Thoracic aorta (tissue), 2 donors: ENCODE measurements around the gene CPEB2. TPM values are rescaled to one million over a fixed set of nuclear protein-coding genes. Genes with fewer than 3 reads are reported as not detected.

Source experiments
- ATAC-seq: fragments of 150-250 bp; one replicate; pipeline ENCODE4 v1.8.0; 2017; ENCODE audit warnings: low read depth; ENCODE audit not compliant: insufficient number of reproducible peaks, low FRiP score
- DNase-seq: peaks from one replicate; pipeline ENCODE4 v3.0.0-alpha.2; 2020; ENCODE audit warnings: low spot score
- H3K27ac ChIP-seq, 2 donors: fragments of 200-600 bp; sonication (generic); 1 replicate in 1 of 2; 2 replicates in 1 of 2; pipeline ENCODE4 v1.5.1; 2016; ENCODE audit warnings: mild to moderate bottlenecking in 2 of 2, moderate library complexity in 2 of 2
- H3K27me3 ChIP-seq: fragments of 200-600 bp; sonication (generic); replicated peaks from 2 replicates; pipeline ENCODE4 v1.6.0; 2016; ENCODE audit warnings: mild to moderate bottlenecking; ENCODE audit not compliant: insufficient read depth
- H3K36me3 ChIP-seq: fragments of 200-600 bp; sonication (generic); one replicate; pipeline ENCODE4 v1.5.1; 2016
- H3K4me1 ChIP-seq, 2 donors: fragments of 200-600 bp; sonication (generic); 1 replicate in 1 of 2; 2 replicates in 1 of 2; pipeline versions ENCODE4 v1.5.1 to v1.6.0; 2016; ENCODE audit warnings: low read depth in 2 of 2, mild to moderate bottlenecking in 1 of 2; ENCODE audit not compliant: control insufficient read depth in 1 of 2
- H3K4me3 ChIP-seq: fragments of 200-600 bp; sonication (generic); 2 replicates; pipeline ENCODE4 v1.5.1; 2016; ENCODE audit warnings: mild to moderate bottlenecking
- H3K9me3 ChIP-seq: fragments of 200-600 bp; sonication (generic); 2 replicates; pipeline ENCODE4 v1.5.1; 2016
- CTCF ChIP-seq: fragments of 200-600 bp; sonication (generic); IDR thresholded peaks from one replicate; pipeline ENCODE4 v1.5.1; 2019; ENCODE audit warnings: antibody characterized with exemption
- total RNA-seq, 2 donors: library from RNA; depleted of rRNA; stranded (reverse); fragments of >200 nt; gene quantifications; one replicate each; pipeline versions ENCODE4 v1.1.0 to v1.2.3, GENCODE V29; 2016

The CPEB2 gene
- total RNA-seq, 2 donors from 2014 or later = 31.0 to 33.4 TPM

DNA sequence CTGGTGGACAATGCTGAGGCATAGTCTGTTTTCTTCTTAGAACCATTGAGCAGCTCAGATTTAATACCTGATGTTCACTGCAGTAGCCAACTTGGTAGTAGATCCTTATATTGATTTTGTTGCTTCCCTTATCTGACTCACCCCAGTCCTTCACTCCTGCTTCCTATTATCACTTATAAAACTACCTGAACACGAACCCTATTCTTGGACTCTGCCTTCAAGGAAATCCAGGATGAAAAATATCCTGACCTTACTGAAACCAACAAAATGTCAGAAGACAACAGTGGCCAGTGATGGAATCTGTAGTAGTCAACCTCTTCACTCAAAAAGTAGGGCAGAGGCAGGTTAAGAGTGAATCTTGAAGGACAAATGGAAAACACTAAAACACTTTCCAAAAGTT, 98.1 kb downstream of the CPEB2 start:
- no peak for ATAC-seq
- DNase-seq = no peak
- Histone ChIP-seq H3K27ac (no peak overlapping the region), H3K27me3 (no peaks in the 10 kb centered on the region), H3K4me3 (no peak overlapping the region), H3K36me3 (no peaks in the 10 kb centered on the region), H3K4me1 (peaks cover 0 to 11% of the 10 kb centered on the region in 2 donors), H3K9me3 (no peaks in the 10 kb centered on the region)
- no peak for TF ChIP-seq CTCF

DNA sequence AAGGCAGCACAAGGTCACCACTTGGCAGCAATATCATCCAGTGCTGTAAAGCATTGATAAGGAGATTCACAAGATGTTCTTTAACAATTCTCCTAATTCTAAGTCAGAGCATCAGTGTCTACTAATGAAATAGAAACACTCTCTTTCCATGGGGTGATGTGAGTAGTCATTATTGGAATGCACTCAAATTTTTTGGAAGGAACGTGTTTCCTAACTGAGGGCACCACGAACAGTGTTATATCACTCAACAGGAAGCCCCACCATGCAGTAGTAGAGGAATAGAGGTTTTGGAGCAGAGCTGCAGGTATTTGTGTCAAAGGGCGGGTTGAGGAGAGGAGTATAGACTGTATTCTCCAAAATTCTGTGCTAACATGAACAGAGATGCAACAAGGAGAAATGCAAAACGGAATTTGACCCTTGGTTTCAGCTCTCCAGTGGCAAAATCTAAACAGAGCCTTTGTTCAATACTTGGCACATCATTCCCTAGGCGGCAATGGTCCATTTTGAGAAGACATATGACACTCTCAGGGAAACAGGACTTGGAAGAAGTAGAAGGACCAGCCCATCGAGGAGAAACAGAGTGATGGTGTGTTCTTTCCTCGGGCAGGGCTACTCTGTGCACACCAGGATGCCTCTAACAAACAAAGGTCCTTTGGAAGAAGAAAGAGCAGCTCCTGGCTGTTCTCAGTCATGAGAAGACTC, 98.9 kb downstream of the CPEB2 start:
- Histone ChIP-seq H3K4me3 (no peak overlapping the region), H3K9me3 (no peaks in the 10 kb centered on the region), H3K36me3 (no peaks in the 10 kb centered on the region), H3K27ac (no peak overlapping the region), H3K27me3 (no peaks in the 10 kb centered on the region), H3K4me1 (peaks cover 0 to 11% of the 10 kb centered on the region in 2 donors)
- TF ChIP-seq CTCF = no peak
- DNase-seq = no peak
- ATAC-seq = no peak

DNA sequence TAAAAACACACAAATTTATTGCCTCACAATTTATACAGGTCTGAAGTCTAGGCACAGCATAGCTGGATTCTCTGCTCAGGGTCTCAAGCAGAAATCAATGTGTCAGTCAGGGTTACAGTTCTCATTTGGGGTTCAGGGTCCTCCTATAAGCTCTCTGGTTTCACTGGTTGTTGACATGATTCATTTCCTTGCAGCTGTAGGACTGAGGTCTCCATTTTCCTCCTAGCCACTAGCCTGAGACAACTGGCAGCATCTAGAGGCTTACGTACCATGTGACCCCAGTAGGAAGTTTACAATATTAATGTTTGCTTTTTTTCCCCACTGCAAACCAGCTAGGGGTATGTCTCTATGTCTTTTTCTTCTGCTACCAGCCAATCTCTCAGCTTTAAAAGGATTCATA, 102.5 kb downstream of the CPEB2 start:
- H3K27ac ChIP-seq = no peak overlapping the region
- H3K27me3 ChIP-seq = no peaks in the 10 kb centered on the region
- DNase-seq (no peak), ATAC-seq (no peak)
- no peaks in the 10 kb centered on the region for H3K9me3 ChIP-seq
- no peak for TF ChIP-seq CTCF
- H3K4me3 ChIP-seq = no peak overlapping the region
- H3K4me1 ChIP-seq = peaks cover 0 to 11% of the 10 kb centered on the region in 2 donors
- no peaks in the 10 kb centered on the region for H3K36me3 ChIP-seq

DNA sequence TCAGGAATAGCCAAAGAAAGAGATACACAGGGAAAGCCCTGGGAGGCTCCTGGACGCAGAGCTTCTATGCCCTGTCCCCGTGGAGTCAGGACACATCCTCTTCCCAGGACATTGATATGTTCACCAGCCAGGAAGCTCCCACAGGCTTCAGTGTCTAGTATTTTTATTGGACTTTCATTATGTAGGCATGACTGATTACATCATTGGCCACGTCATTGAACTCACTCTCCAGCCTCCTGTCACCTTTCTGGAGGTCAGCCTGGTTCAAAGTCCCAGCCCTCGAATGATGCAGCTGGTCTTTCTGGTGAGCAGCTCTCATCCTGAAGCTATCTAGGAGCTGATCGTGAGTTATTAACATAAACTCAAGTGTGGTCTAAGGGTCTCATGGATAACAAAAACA, 104.1 kb downstream of the CPEB2 start:
- H3K36me3 ChIP-seq = no peaks in the 10 kb centered on the region
- no peaks in the 10 kb centered on the region for H3K9me3 ChIP-seq
- no peaks in the 10 kb centered on the region for H3K27me3 ChIP-seq
- H3K4me3 ChIP-seq = no peak overlapping the region
- ATAC-seq (no peak), DNase-seq (no peak)
- H3K27ac ChIP-seq = no peak overlapping the region
- H3K4me1 ChIP-seq = peaks cover 0 to 2% of the 10 kb centered on the region in 2 donors
- TF ChIP-seq CTCF = no peak

DNA sequence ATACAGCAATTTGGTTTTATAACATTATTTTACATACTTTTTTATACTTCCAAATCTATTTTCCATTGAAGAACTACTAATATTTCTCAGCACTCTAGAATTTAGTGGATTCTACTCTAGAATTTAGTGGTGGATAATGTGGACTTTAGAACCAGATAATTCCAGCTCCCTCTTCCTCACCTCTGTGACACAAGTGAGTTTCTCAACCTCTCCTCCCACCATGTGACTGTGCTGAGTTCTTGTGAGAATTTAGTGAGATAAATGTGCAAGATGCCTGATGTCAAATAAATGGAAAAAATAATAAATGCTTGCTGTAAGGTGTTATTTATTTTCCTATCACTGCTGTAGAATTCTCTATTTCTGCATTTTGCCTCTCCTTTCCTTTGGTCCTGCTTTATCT, 107.3 kb downstream of the CPEB2 start:
- Histone ChIP-seq H3K4me3 (no peak overlapping the region), H3K27me3 (no peaks in the 10 kb centered on the region), H3K9me3 (no peaks in the 10 kb centered on the region), H3K4me1 (no peaks in the 10 kb centered on the region), H3K36me3 (no peaks in the 10 kb centered on the region), H3K27ac (no peak overlapping the region)
- TF ChIP-seq CTCF = no peak
- ATAC-seq (no peak), DNase-seq (no peak)
